Measurements from ENCODE around the gene CHCHD4. TPM values are rescaled to one million over a fixed set of nuclear protein-coding genes. Genes with fewer than 3 reads are reported as not detected.

CHCHD4 gene
- total RNA-seq = 9.5 and 10.1 TPM in 2 replicates

DNA sequence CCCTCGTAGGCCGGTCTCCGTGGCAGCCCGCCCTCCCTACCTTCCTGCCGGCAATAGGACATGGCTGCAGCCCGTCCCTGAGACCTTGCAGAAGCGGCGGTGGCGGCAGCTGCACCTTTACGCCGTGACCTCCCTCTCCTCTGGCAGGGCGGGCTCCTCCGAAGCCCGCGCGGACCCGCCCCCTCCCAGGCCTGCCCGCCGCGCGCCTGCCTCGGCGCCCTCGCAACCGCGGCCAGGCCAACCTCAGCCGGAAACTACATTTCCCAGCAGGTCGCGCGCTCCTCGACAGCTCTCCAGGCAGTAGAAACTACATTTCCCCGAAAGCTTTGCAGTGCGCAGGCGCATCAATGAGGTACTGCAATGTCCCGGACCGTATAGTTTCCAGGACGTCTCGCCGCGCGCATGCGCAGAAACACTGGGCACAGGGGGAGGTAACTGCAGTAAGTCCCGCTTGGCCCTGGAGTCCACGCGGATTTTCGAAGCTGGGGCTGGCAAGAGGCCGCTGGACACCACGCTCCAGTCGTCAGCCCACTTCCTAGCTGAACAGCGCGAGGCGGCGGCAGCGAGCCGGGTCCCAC is at the start of gene CHCHD4, which contains the start of gene TMEM43:
TSS of gene CHCHD4 (minus strand) at position 256 of the 578 bp plus-strand sequence. CDS start at position 62, 194 bp downstream.
TSS of gene TMEM43 (plus strand) at position 438 of the 578 bp plus-strand sequence. CDS start 142 bp downstream, outside the sequence.

Other genes with a start within 250 kb of the CHCHD4 start
- not detected in 2 replicates for gene WNT7A, start 244.8 kb downstream of the CHCHD4 start, total RNA-seq
- 73.4 and 97.6 TPM in 2 replicates for gene TMEM43, start 182 bp upstream of the CHCHD4 start, total RNA-seq
- gene XPC, start 53.7 kb upstream of the CHCHD4 start, total RNA-seq = 61.8 and 95.1 TPM in 2 replicates
- gene LSM3, start 53.9 kb upstream of the CHCHD4 start, total RNA-seq = 7.8 and 9.0 TPM in 2 replicates